ENCODE data around the gene MPL. TPM values are rescaled to one million over a fixed set of nuclear protein-coding genes. Genes with fewer than 3 reads are reported as not detected.

The MPL gene
- total and polyA plus RNA-seq, 10 of the 15 experiments (the other 5 are each of a cell fraction or from before 2014, with no cell fraction given): not detected

DNA sequence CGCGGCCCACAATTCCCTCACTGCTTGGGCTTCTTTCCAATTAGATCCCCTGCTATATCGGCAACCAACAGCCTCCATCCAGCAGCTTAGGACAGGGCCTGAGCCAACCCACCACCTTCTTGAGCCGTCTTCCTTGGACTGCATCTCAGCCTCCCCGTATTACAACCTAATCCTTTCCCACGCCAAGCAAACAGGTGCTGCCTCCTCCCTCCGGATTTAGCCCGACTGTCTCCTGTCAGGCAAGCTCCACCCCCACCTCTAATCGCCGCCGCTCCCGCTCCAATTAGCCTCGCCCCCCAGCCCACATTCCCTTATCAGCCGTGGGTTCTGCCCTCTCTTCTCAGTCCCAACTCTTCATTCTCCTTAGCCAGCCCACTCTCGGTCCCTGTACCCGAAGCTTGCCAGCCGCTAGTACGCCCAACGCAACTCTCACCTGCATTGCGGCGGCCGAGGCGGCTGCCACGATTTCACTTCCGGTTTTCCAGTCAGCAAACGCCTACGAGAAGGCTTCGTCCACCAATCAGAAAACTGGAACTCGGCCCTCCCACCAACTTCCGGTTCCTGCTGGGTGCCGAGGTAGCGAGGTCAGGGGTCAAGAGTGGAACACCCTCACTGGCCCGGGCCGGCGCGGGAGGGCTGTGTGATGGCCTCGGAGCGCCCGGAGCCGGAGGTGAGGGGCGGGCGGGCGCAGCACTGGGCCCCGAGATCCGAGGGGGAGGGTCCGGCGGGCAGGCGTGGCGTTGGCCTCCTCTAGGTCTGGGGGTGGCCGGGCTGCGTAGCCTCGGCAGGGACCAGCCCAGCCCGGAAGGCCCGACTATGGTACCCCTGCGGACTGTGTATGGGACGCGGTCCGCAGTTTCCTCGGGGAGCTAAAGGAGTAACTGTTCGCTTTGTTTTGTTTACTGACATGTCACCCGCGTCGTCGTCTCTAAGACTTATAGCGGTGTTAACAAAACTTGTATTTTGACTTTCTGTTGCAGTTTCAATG lies 52.0 kb downstream of the MPL start, which contains the start of the genes MED8 and SZT2 (continued):
- TF ChIP-seq MTA2 (IDR thresholded peaks at IDR 0.05; ENCODE audit: low read depth) (peak; percentile 79), JUND (IDR thresholded peaks at IDR 0.05; ENCODE audit: low read depth, low read length) (no peak), MTA3 (IDR thresholded peaks at IDR 0.05; ENCODE audit: borderline replicate concordance, low read length) (no peak), SRF (IDR thresholded peaks at IDR 0.05; ENCODE audit: low read depth in 2 of 2, low read length in 2 of 2) (no peak), MEF2A (IDR thresholded peaks at IDR 0.05; ENCODE audit: insufficient read depth, low read depth, low read length) (no peak), ZZZ3 (IDR thresholded peaks at IDR 0.05; ENCODE audit: control insufficient read depth, insufficient read length, low read depth) (no peak), ETV6 (conservative IDR thresholded peaks at IDR 0.05 in 1 of 2, IDR thresholded peaks at IDR 0.05 in 1 of 2; ENCODE audit: borderline replicate concordance in 1 of 2, low read depth in 1 of 2) (no peak), IKZF2 (IDR thresholded peaks at IDR 0.05) (peak; percentile 70 to 75), TAF1 (IDR thresholded peaks at IDR 0.05; ENCODE audit: borderline replicate concordance, low read depth, low read length) (peak; percentile 80), BCL11A (IDR thresholded peaks at IDR 0.05; ENCODE audit: low read depth, low read length) (no peak), RUNX3 (IDR thresholded peaks at IDR 0.05; ENCODE audit: low read length) (peak; percentile 51; the same call in 1 of the 2 replicates), ZBTB40 (IDR thresholded peaks at IDR 0.05; ENCODE audit: borderline replicate concordance) (peak; percentile 96), GATAD2B (conservative IDR thresholded peaks at IDR 0.05; ENCODE audit: low read depth) (no peak; the same call in none of the 2 replicates), HDAC6 (IDR thresholded peaks at IDR 0.05; ENCODE audit: unreplicated experiment) (no peak), NKRF (conservative IDR thresholded peaks at IDR 0.05) (peak; percentile 62), ZNF384 (IDR thresholded peaks at IDR 0.05; ENCODE audit: borderline replicate concordance, low read depth, low read length) (no peak)
- TF ChIP-seq, protein P1, sequence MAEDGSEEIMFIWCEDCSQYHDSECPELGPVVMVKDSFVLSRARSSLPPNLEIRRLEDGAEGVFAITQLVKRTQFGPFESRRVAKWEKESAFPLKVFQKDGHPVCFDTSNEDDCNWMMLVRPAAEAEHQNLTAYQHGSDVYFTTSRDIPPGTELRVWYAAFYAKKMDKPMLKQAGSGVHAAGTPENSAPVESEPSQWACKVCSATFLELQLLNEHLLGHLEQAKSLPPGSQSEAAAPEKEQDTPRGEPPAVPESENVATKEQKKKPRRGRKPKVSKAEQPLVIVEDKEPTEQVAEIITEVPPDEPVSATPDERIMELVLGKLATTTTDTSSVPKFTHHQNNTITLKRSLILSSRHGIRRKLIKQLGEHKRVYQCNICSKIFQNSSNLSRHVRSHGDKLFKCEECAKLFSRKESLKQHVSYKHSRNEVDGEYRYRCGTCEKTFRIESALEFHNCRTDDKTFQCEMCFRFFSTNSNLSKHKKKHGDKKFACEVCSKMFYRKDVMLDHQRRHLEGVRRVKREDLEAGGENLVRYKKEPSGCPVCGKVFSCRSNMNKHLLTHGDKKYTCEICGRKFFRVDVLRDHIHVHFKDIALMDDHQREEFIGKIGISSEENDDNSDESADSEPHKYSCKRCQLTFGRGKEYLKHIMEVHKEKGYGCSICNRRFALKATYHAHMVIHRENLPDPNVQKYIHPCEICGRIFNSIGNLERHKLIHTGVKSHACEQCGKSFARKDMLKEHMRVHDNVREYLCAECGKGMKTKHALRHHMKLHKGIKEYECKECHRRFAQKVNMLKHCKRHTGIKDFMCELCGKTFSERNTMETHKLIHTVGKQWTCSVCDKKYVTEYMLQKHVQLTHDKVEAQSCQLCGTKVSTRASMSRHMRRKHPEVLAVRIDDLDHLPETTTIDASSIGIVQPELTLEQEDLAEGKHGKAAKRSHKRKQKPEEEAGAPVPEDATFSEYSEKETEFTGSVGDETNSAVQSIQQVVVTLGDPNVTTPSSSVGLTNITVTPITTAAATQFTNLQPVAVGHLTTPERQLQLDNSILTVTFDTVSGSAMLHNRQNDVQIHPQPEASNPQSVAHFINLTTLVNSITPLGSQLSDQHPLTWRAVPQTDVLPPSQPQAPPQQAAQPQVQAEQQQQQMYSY (CRISPR knock-in tag; IDR thresholded peaks at IDR 0.05): no peak
- TF ChIP-seq, protein P2, sequence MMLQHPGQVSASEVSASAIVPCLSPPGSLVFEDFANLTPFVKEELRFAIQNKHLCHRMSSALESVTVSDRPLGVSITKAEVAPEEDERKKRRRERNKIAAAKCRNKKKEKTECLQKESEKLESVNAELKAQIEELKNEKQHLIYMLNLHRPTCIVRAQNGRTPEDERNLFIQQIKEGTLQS (IDR thresholded peaks at IDR 0.05; ENCODE audit: borderline replicate concordance, extremely low read depth, low read depth, low read length): no peak

All from GM12878 (cell line).